ENCODE results near the gene NUCKS1.
"Not testable (repeated sequence)": the region's sequence is repeated elsewhere in the genome, so short reads cannot be mapped to it uniquely, and the experiment has no call there.

Gene NUCKS1

DNA sequence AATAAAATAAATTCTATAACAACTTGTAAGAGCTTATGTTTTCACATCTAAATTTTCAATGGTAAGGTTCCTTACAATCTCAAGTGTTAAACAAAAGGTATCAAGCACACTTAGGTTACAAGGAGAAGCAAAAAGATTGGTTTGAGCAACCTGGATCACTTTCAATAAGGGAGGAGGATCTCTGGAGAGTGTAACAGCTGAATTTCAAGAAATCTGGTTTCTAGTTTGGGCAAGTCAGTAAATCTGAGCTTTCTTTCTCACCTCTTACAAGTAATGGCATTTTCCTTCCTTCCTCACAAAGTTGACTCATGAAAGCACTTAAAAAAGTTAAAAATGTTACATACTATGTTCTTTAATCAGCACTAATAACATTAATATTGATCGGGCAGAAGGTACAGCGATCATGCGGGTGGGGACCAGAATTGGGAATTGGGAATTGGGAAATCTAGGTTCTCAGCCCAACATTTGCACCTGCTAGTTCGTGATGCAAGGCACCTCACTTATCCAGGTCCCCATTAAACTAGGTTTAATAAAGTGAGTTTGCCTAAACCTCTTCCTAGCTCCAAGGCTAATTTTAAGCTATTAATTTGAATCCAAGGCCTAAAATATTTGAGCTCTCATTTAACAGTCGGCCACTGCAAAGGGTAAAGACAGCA, 3.1 kb downstream of the NUCKS1 start:
- no peak overlapping the region for H3K27ac ChIP-seq (ENCODE audit: low read depth, low read length)
- H3K4me3 ChIP-seq (ENCODE audit: low read depth in 1 of 2, low read length in 2 of 2): no peak overlapping the region

DNA sequence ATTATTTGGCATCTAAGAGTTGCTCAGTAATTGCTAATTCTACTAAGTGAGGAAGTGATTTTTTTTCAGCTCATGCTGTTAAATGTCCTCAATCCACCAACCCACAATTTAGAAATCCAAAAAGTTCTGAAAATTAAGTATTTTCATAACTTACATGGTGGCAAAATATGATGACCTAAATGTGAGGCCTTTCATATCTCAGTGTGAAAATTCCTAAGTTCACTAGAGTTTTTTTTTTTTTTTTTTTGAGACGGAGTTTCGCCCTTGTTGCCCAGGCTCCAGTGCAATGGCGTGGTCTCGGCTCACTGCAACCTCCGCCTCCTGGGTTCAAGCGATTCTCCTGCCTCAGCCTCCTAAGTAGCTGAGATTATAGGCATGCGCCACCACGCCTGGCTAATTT, 5.6 kb downstream of the NUCKS1 start:
- H3K27me3 ChIP-seq (ENCODE audit: control insufficient read depth in 1 of 2, insufficient read depth in 2 of 2, low read length in 2 of 2): no peaks in the 10 kb centered on the region
- peaks cover 40% of the 10 kb centered on the region for H3K4me1 ChIP-seq (ENCODE audit: insufficient read depth, low read length)
- no peak overlapping the region for H3K27ac ChIP-seq (ENCODE audit: low read depth, low read length)
- no peaks in the 10 kb centered on the region for H3K36me3 ChIP-seq (ENCODE audit: insufficient read depth, low read length)
- H3K4me3 ChIP-seq (ENCODE audit: low read depth in 1 of 2, low read length in 2 of 2): no peak overlapping the region
- no peaks in the 10 kb centered on the region for H3K9me3 ChIP-seq (ENCODE audit: low read length)
- no peak overlapping the region for H3K9ac ChIP-seq (ENCODE audit: low read length)

More for the DNA sequence above, 3.1 kb downstream of the NUCKS1 start:
- Histone ChIP-seq H3K9ac (ENCODE audit: low read length) (no peak overlapping the region), H3K27me3 (ENCODE audit: control insufficient read depth in 1 of 2, insufficient read depth in 2 of 2, low read length in 2 of 2) (no peaks in the 10 kb centered on the region), H3K36me3 (ENCODE audit: insufficient read depth, low read length) (no peaks in the 10 kb centered on the region), H3K9me3 (ENCODE audit: low read length) (no peaks in the 10 kb centered on the region), H3K4me1 (ENCODE audit: insufficient read depth, low read length) (peaks cover 40% of the 10 kb centered on the region)

DNA sequence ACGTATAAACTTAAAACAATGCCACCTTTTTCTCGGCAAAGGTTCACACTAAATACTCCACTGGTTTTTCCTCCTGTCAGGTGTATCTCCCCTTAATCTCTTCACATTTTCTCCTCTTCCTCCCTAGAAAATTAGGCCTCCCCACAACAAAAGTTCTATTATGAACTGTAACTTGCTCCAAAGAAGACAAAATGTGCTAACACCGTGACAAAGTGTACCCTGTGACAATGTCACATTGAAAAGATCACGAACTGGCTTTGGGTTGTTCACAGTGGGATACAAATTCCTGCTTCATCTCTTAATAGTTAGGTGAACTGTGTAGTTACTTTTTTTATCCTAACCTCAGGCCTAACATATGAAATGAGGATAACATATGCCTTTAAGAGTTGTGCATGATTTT, 6.0 kb downstream of the NUCKS1 start:
- H3K36me3 ChIP-seq (ENCODE audit: insufficient read depth, low read length): no peaks in the 10 kb centered on the region
- peaks cover 40% of the 10 kb centered on the region for H3K4me1 ChIP-seq (ENCODE audit: insufficient read depth, low read length)
- H3K27ac ChIP-seq (ENCODE audit: low read depth, low read length): no peak overlapping the region
- H3K9me3 ChIP-seq (ENCODE audit: low read length): no peaks in the 10 kb centered on the region
- no peak overlapping the region for H3K9ac ChIP-seq (ENCODE audit: low read length)
- no peak overlapping the region for H3K4me3 ChIP-seq (ENCODE audit: low read depth in 1 of 2, low read length in 2 of 2)
- H3K27me3 ChIP-seq (ENCODE audit: control insufficient read depth in 1 of 2, insufficient read depth in 2 of 2, low read length in 2 of 2): no peaks in the 10 kb centered on the region

DNA sequence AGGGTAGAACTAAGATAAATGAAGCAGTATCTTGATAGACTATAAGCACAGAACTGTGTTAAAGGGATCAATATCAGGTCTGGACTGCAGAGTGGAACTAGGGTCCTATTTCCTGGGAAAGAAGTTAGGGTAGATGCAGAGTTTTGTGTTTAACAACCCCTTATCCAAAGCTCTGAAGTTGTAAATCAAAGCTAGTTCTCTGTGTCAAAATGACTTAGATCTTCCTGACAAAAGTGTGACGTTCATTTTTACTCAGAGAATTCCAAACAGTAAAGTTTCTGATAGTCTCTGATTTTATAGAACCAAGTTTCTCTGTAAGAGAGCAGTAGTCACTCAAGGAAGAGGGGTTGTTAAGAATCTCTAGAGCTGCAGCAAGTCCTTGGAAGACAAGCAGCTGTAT, 8.3 kb downstream of the NUCKS1 start:
- Histone ChIP-seq H3K27me3 (ENCODE audit: control insufficient read depth in 1 of 2, insufficient read depth in 2 of 2, low read length in 2 of 2) (no peaks in the 10 kb centered on the region), H3K4me3 (ENCODE audit: low read depth in 1 of 2, low read length in 2 of 2) (no peak overlapping the region), H3K36me3 (ENCODE audit: insufficient read depth, low read length) (no peaks in the 10 kb centered on the region), H3K9me3 (ENCODE audit: low read length) (no peaks in the 10 kb centered on the region), H3K27ac (ENCODE audit: low read depth, low read length) (no peak overlapping the region), H3K4me1 (ENCODE audit: insufficient read depth, low read length) (peaks cover 26% of the 10 kb centered on the region), H3K9ac (ENCODE audit: low read length) (no peak overlapping the region)

DNA sequence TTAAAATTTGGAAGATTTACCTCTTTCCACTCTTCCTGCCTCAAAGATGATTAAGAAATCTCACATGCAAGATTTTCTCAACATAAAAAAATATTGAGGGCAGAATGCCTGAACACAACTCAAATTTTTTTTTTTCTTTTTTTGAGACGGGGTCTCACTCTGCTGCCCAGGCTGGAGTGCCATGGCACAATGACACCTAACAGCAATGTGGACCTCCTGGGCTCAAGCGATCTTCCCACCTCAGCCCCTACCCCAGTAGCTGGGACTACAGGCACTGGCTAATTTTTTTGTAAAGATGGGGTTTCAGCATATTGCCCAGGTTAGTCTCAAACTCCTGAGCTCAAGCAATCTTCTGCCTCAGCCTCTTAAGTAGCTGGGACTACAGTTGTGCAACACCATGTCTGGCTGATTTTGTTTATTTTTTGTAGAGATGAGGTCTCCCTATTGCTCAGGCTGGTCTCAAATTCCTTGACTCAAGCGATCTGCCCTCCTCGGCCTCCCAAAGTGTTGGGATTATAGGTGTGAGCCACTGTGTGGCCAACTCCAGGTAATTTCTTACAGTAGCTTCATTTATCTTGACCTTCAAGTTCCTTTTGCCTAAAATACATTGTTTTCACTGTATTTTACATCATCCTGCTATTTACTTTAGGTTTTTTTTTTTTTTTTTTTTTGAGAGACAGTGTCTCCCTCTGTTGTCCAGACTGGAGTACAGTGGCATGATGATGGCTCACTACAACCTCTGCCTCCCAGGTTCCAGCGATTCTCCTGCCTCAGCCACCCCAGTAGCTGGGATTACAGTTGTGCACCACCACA, 10.4 kb downstream of the NUCKS1 start:
- no peaks in the 10 kb centered on the region for H3K9me3 ChIP-seq (ENCODE audit: low read length)
- peaks cover 18% of the 10 kb centered on the region for H3K4me1 ChIP-seq (ENCODE audit: insufficient read depth, low read length)
- H3K27me3 ChIP-seq (ENCODE audit: control insufficient read depth in 1 of 2, insufficient read depth in 2 of 2, low read length in 2 of 2): no peaks in the 10 kb centered on the region
- no peak overlapping the region for H3K27ac ChIP-seq (ENCODE audit: low read depth, low read length)
- H3K36me3 ChIP-seq (ENCODE audit: insufficient read depth, low read length): no peaks in the 10 kb centered on the region
- H3K4me3 ChIP-seq (ENCODE audit: low read depth in 1 of 2, low read length in 2 of 2): no peak overlapping the region
- no peak overlapping the region for H3K9ac ChIP-seq (ENCODE audit: low read length)

DNA sequence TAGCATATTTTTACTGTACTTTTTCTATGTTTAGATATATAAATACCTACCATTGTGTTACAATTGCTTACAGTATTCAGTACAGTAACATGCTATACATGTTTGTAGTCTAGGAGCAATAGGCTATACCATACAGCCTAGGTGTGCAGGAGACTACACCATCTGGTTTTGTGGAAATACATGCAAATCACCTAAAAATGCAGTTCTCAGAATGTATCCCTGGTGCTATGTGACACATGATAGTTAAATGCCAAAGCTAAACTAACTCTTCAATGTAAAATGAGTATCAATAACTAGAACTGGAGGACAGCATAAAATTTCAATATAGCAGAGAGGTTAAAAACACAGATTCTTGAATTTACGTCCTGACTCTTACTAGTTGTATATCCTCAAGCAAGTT, 14.8 kb downstream of the NUCKS1 start:
- no peaks in the 10 kb centered on the region for H3K27me3 ChIP-seq (ENCODE audit: control insufficient read depth in 1 of 2, insufficient read depth in 2 of 2, low read length in 2 of 2)
- no peaks in the 10 kb centered on the region for H3K4me1 ChIP-seq (ENCODE audit: insufficient read depth, low read length)
- no peak overlapping the region for H3K9ac ChIP-seq (ENCODE audit: low read length)
- H3K9me3 ChIP-seq (ENCODE audit: low read length): no peaks in the 10 kb centered on the region
- H3K4me3 ChIP-seq (ENCODE audit: low read depth in 1 of 2, low read length in 2 of 2): no peak overlapping the region
- no peak overlapping the region for H3K27ac ChIP-seq (ENCODE audit: low read depth, low read length)
- no peaks in the 10 kb centered on the region for H3K36me3 ChIP-seq (ENCODE audit: insufficient read depth, low read length)

DNA sequence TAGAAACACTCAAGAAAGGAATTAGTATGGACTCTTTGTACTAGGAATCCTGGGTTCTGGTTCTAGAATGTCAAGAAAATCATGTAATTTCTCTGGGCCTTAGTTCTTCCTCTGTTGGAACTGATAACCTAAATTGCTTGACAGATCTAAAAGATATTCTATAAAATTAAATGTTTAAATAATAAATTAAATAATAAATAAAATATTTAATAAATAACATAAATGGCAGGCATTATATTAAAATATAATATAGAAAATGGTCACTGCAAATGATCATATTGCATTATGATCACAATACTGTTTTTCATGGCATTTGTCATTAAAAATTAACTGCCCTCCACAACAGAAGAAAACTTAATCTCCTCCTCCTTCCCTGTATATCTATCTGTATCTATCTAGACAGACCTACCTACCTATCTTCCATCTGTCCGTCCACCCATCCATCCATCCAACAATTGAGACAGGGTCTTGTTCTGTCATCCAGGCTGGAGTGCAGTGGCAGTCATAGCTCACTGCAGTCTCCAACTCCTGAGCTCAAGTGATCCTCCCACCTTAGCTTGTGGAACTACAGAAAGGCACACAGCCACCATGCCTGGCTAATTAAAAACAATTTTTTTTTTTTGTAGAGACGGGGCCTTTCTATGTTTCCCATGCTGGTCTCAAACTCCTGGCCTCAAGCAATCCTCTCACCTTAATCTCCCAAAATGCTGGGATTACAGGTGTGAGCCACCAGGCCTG, 16.4 kb downstream of the NUCKS1 start:
- Histone ChIP-seq H3K4me3 (ENCODE audit: low read depth in 1 of 2, low read length in 2 of 2) (no peak overlapping the region), H3K36me3 (ENCODE audit: insufficient read depth, low read length) (no peaks in the 10 kb centered on the region), H3K9me3 (ENCODE audit: low read length) (no peaks in the 10 kb centered on the region), H3K27ac (ENCODE audit: low read depth, low read length) (no peak overlapping the region), H3K27me3 (ENCODE audit: control insufficient read depth in 1 of 2, insufficient read depth in 2 of 2, low read length in 2 of 2) (no peaks in the 10 kb centered on the region), H3K4me1 (ENCODE audit: insufficient read depth, low read length) (no peaks in the 10 kb centered on the region), H3K9ac (ENCODE audit: low read length) (no peak overlapping the region)

DNA sequence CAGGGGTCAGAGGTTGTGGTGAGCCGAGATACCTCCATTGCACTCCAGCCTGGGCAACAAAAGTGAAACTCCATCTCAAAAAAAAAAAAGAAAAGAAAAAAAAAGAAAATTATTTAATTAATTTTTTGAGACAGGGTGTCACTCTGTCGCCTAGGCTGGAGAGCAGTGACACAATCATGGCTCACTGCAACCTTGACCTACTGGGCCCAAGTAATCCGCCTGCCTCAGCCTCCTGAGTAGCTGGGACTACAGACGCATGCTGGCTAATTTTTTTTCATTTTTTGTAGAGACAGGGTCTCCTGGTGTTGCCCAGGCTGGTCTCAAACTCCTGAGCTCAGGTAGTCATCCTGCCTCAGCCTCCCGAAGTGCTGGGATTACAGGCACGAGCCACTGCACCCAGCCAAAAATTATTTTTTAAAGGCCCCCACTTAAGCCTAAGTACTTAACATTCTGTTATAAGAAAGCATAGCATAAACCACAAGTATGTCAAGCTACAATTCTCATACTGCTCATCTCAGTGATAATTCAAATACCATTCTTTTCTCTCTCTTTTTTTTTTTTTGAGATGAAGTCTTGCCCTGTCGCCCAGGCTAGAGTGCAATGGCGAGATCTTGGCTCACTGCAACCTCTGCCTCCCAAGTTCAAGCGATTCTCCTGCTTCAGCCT, 19.9 kb downstream of the NUCKS1 start:
- no peaks in the 10 kb centered on the region for H3K9me3 ChIP-seq (ENCODE audit: low read length)
- no peak overlapping the region for H3K4me3 ChIP-seq (ENCODE audit: low read depth in 1 of 2, low read length in 2 of 2)
- no peaks in the 10 kb centered on the region for H3K27me3 ChIP-seq (ENCODE audit: control insufficient read depth in 1 of 2, insufficient read depth in 2 of 2, low read length in 2 of 2)
- H3K27ac ChIP-seq (ENCODE audit: low read depth, low read length): no peak overlapping the region
- no peak overlapping the region for H3K9ac ChIP-seq (ENCODE audit: low read length)
- H3K36me3 ChIP-seq (ENCODE audit: insufficient read depth, low read length): peaks cover 18% of the 10 kb centered on the region
- peaks cover under 1% of the 10 kb centered on the region for H3K4me1 ChIP-seq (ENCODE audit: insufficient read depth, low read length)

DNA sequence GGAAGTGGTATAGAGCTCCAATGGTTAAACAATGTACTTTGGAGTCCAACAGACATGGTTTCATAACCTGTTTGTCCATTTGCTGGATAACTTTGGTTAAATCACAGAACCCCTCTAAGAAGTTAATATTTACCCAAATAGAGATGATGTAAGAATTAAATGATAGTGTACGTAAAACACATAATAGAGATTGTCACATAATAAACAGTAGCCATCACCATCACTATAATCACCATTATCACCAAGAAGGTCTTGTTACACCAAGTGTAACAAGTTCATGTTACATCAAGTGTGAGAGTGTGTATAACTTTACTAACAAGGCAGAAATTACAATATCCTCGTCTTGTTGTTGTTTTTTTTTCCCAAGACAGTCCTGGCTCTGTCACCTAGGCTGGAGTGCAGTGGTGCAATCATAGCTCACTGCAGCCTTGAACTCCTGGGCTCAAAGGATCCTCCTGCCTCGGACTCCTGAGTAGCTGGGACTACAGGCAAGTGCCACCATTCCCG, 23.3 kb downstream of the NUCKS1 start:
- Histone ChIP-seq H3K4me1 (ENCODE audit: insufficient read depth, low read length) (peaks cover 6% of the 10 kb centered on the region), H3K9me3 (ENCODE audit: low read length) (no peaks in the 10 kb centered on the region), H3K4me3 (ENCODE audit: low read depth in 1 of 2, low read length in 2 of 2) (no peak overlapping the region), H3K27ac (ENCODE audit: low read depth, low read length) (no peak overlapping the region), H3K36me3 (ENCODE audit: insufficient read depth, low read length) (peaks cover 18% of the 10 kb centered on the region), H3K9ac (ENCODE audit: low read length) (no peak overlapping the region), H3K27me3 (ENCODE audit: control insufficient read depth in 1 of 2, insufficient read depth in 2 of 2, low read length in 2 of 2) (no peaks in the 10 kb centered on the region)

DNA sequence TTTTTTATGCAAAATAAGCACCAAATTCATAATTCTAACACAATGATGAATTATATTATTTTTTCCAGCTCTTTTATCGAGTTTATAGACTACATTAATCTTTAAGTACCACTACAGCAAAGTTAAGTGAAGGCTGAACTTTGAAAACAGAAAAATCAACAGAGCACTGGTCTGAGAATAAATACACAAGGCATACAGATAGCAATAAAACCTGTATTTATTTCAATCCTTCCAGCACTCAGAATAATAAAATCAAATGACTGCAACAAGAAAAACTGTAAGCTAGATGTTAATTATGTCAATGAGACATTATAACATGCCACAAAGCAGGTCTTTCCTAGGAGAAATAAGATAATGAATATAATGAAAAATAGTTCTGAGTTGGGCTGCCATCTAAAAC, 24.5 kb downstream of the NUCKS1 start:
- peaks cover 21% of the 10 kb centered on the region for H3K36me3 ChIP-seq (ENCODE audit: insufficient read depth, low read length)

DNA sequence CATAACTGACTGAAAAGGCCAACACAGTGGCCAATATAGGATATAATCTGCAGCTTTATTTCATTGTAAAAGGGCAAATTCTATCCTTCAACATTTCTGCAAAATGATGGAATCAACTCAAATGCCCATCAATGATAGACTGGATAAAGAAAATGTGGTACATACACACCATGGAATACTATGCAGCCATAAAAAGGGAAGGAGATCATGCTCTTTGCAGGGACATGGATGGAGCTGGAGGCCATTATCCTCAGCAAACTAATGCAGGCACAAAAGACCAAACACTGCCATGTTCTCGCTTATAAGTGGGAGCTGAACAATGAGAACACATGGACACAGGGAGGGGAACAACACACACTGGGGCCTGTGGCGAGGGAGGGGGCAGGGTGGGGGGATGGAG, 29.2 kb downstream of the NUCKS1 start:
- H3K27me3 ChIP-seq (ENCODE audit: control insufficient read depth in 1 of 2, insufficient read depth in 2 of 2, low read length in 2 of 2); H3K9me3 ChIP-seq (ENCODE audit: low read length); H3K4me3 ChIP-seq (ENCODE audit: low read depth in 1 of 2, low read length in 2 of 2); H3K27ac ChIP-seq (ENCODE audit: low read depth, low read length); H3K4me1 ChIP-seq (ENCODE audit: insufficient read depth, low read length); H3K9ac ChIP-seq (ENCODE audit: low read length): not testable (repeated sequence)
- H3K36me3 ChIP-seq (ENCODE audit: insufficient read depth, low read length): peaks cover 50% of the 10 kb centered on the region

More for the DNA sequence above, 24.5 kb downstream of the NUCKS1 start:
- Histone ChIP-seq H3K9ac (ENCODE audit: low read length) (no peak overlapping the region), H3K9me3 (ENCODE audit: low read length) (no peaks in the 10 kb centered on the region), H3K4me3 (ENCODE audit: low read depth in 1 of 2, low read length in 2 of 2) (no peak overlapping the region), H3K27ac (ENCODE audit: low read depth, low read length) (no peak overlapping the region), H3K4me1 (ENCODE audit: insufficient read depth, low read length) (peaks cover 6% of the 10 kb centered on the region), H3K27me3 (ENCODE audit: control insufficient read depth in 1 of 2, insufficient read depth in 2 of 2, low read length in 2 of 2) (no peaks in the 10 kb centered on the region)

Measured in muscle layer of colon (tissue), 2 donors.